PC-3 (cell line): Measurements from ENCODE around the gene IGFBP2.

Experiments used
- EZH2 ChIP-seq: fragments of 300-600 bp; sonication (generic); IDR thresholded peaks from one replicate; pipeline ENCODE4 v1.6.1; 2017; ENCODE audit warnings: antibody characterized with exemption, mild to moderate bottlenecking, low read length; ENCODE audit not compliant: unreplicated experiment
- EZH2phosphoT487 ChIP-seq: fragments of 300-600 bp; sonication (generic); IDR thresholded peaks from 2 replicates; pipeline ENCODE4 v1.6.1; 2018; ENCODE audit warnings: mild to moderate bottlenecking, antibody characterized with exemption, low read length, borderline replicate concordance
- TF ChIP-seq, protein P1 (sequence below): fragments of 300-600 bp; sonication (generic); conservative IDR thresholded peaks from 2 replicates; pipeline ENCODE4 v1.5.1; 2017; ENCODE audit warnings: antibody characterized with exemption, low read depth, mild to moderate bottlenecking, low read length

DNA sequence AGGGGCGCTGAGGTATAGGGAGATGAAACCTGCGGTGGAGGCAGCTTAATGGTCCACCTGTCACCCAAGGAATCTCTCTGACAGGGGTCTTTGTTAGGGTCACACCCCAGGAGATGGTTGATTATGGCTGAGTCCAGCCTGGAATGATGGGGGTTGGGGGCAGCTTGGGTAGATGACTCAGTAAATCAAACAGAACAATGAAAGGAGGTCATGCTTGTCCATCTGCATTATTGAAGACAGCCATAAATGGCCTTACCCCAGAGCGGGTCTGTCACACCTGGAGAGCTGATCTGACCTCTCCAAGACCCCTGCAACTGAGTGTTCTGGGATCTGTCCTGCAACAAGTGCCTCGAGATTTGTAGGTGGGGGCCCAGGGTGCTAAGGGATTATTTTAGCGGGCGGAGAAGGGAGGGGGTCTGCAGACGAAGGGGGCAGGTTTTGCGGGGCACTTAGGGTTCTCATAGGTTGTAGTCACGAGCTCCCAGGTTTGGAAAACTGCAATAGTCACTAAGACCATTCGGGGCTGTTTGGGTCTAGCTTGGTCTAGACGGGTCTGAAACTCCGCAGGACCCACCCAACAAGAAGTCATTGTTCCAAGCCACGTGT is 771 bp upstream of the IGFBP2 start:
- TF ChIP-seq, protein P1, sequence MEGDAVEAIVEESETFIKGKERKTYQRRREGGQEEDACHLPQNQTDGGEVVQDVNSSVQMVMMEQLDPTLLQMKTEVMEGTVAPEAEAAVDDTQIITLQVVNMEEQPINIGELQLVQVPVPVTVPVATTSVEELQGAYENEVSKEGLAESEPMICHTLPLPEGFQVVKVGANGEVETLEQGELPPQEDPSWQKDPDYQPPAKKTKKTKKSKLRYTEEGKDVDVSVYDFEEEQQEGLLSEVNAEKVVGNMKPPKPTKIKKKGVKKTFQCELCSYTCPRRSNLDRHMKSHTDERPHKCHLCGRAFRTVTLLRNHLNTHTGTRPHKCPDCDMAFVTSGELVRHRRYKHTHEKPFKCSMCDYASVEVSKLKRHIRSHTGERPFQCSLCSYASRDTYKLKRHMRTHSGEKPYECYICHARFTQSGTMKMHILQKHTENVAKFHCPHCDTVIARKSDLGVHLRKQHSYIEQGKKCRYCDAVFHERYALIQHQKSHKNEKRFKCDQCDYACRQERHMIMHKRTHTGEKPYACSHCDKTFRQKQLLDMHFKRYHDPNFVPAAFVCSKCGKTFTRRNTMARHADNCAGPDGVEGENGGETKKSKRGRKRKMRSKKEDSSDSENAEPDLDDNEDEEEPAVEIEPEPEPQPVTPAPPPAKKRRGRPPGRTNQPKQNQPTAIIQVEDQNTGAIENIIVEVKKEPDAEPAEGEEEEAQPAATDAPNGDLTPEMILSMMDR, result no peak
- no peak for TF ChIP-seq EZH2
- TF ChIP-seq EZH2phosphoT487, result no peak
